Measurements from ENCODE around the gene RPL39L.

Gene RPL39L

GRCh38 chr3:187080799-187081450 lies 58.4 kb downstream of the RPL39L start:
- in situ Hi-C loops (cut with HindIII; ENCODE audit: low sequenced_read_pairs): no loop called here
- no peak for TF ChIP-seq CTCF (IDR thresholded peaks at IDR 0.05; ENCODE audit: low read depth, low read length)
- no peak for DNase-seq (ENCODE audit: low read depth, low spot score)
- no peak overlapping the region for H3K4me3 ChIP-seq (ENCODE audit: low read depth, low read length)

DNA sequence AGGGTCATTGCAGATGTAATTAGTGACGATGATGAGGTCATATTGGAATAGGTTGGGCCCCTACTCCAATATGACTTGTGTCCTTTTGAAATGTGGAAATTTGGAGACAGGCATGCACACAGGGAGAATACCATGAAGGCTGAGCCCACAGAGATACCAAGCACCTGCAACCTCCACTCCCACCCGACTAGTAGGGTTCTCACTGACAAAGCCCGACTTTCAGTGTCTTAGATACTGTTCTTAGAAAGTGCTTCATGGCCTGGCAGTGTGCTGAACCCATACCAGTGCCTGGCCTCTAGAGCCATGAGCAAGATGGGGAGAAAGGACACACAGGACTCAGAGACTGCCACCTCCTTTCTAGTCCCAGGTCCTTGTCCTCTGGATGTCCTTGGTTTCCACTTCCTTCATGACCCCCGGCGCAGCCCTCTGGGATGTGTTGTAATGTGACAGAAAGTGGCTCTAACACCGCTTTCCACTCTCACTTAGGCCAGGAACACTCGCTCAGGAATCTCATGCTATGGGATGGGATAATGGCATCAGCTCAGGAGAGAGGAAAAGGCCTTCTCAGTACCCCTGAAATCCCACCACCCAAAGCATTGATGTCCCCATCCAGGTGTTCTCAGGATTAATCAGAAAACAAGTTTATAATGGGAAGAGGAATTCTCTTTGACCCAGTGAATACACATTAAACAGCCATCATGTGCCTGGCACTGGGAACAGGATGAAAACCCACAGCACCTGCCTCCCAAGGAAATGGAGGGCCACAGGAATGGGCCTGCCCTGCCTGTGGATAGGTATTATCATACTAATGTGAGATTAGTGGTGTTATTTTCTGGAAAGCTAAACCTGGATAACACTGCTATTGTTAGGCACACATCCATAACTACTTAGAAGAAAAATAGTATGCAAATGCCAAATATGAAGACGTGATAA lies 59.9 kb downstream of the RPL39L start:
- in situ Hi-C loops (cut with HindIII; ENCODE audit: low sequenced_read_pairs): no loop called here
- no peak for TF ChIP-seq CTCF (IDR thresholded peaks at IDR 0.05; ENCODE audit: low read depth, low read length)
- no peak for DNase-seq (ENCODE audit: low read depth, low spot score)
- H3K4me3 ChIP-seq (ENCODE audit: low read depth, low read length): no peak overlapping the region

DNA sequence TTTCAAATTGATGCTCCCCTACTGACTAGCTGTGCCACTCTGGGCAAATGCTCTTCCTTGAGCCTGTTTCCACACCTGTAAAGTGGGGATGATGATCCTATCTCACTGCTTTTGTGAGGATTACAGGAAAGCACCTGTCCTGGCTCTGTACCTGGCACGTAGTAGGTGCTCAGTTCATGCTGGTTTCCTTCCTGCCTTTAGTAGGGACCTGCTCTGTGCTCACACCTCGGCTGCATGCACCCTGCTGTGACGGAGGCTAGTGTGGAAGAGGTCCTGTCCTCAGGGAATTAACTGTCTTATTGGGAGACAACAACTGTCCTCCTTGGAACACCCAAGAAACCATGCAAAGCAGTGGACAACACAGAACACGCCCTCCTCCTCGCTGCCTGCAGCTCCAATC lies 61.8 kb downstream of the RPL39L start:
- in situ Hi-C loops (cut with HindIII; ENCODE audit: low sequenced_read_pairs): no loop called here
- no peak overlapping the region for H3K4me3 ChIP-seq (ENCODE audit: low read depth, low read length)
- no peak for DNase-seq (ENCODE audit: low read depth, low spot score)
- TF ChIP-seq CTCF (IDR thresholded peaks at IDR 0.05; ENCODE audit: low read depth, low read length): no peak

GRCh38 chr3:187077085-187077484 lies 62.2 kb downstream of the RPL39L start:
- DNase-seq (ENCODE audit: low read depth, low spot score): no peak
- H3K4me3 ChIP-seq (ENCODE audit: low read depth, low read length): no peak overlapping the region
- in situ Hi-C loops (cut with HindIII; ENCODE audit: low sequenced_read_pairs): no loop called here
- TF ChIP-seq CTCF (IDR thresholded peaks at IDR 0.05; ENCODE audit: low read depth, low read length): no peak

DNA sequence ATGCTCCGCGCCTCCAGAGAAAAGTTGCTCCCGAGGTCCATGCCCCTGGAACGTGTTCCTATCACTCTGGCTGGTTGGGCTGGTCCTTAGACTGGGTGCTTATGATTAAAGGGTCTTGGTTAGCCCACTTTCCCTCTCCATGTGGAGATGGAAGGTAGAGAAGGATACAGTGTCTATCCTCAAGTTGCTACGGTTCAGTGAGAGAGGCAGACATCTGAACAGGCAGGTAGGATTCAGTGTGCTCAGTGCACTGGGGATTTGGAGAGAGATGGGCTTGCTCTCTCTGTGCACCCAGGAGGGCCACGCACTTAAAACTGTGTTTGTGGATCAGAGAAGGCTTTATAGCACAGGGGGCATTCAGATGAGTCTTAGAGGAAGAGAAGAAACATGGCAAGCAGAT lies 63.0 kb downstream of the RPL39L start:
- TF ChIP-seq CTCF (IDR thresholded peaks at IDR 0.05; ENCODE audit: low read depth, low read length): no peak
- in situ Hi-C loops (cut with HindIII; ENCODE audit: low sequenced_read_pairs): no loop called here
- H3K4me3 ChIP-seq (ENCODE audit: low read depth, low read length): no peak overlapping the region
- DNase-seq (ENCODE audit: low read depth, low spot score): no peak

GRCh38 chr3:187074846-187075245 lies 64.5 kb downstream of the RPL39L start:
- in situ Hi-C loops (cut with HindIII; ENCODE audit: low sequenced_read_pairs): no loop called here
- no peak for DNase-seq (ENCODE audit: low read depth, low spot score)
- no peak overlapping the region for H3K4me3 ChIP-seq (ENCODE audit: low read depth, low read length)
- TF ChIP-seq CTCF (IDR thresholded peaks at IDR 0.05; ENCODE audit: low read depth, low read length): no peak
